ENCODE measurements around the gene GSTM4. TPM values are rescaled to one million over a fixed set of nuclear protein-coding genes. Genes with fewer than 3 reads are reported as not detected.
A peak's percentile ranks its signal among the peaks of the same experiment; 100 is the strongest.
"Not testable (repeated sequence)": the region's sequence is repeated elsewhere in the genome, so short reads cannot be mapped to it uniquely, and the experiment has no call there.

GSTM4 gene
- total and polyA plus RNA-seq, 10 donors: 14.8 to 53.8 (median 31.2) TPM

GRCh38 chr1:109677459-109677858, 21.6 kb downstream of the GSTM4 start:
- Histone ChIP-seq H3K36me3 (peaks cover 0 to 8% (median 2%) of the 10 kb centered on the region in 6 donors), H3K4me3 (no peak overlapping the region), H3K9me3 (no peaks in the 10 kb centered on the region), H3K27ac (no peak overlapping the region), H3K4me1 (no peaks in the 10 kb centered on the region), H3K27me3 (replicated peaks in 1 of 7) (no peaks in the 10 kb centered on the region)
- intact Hi-C loops (cut with DNase I; ENCODE audit: low total_unique reads): no loop called here
- 81 to 88% (median 85%) methylated on average over 3 of the region's 3 CpGs for WGBS, 5 donors
- TF ChIP-seq POLR2AphosphoS5 (IDR thresholded peaks at IDR 0.05) (no peak), POLR2A (IDR thresholded peaks at IDR 0.05) (no peak), CTCF (IDR thresholded peaks at IDR 0.05 in 8 of 11, conservative IDR thresholded peaks at IDR 0.05 in 3 of 11) (no peak)
- no peak for DNase-seq

GRCh38 chr1:109678637-109679036, 22.7 kb downstream of the GSTM4 start:
- 81 to 94% (median 89%) methylated on average over 2 of the region's 2 CpGs for WGBS, 5 donors
- H3K27ac ChIP-seq; intact Hi-C loops (cut with DNase I; ENCODE audit: low total_unique reads); H3K4me1 ChIP-seq; H3K27me3 ChIP-seq (replicated peaks in 1 of 7); H3K9me3 ChIP-seq; H3K36me3 ChIP-seq; H3K4me3 ChIP-seq; DNase-seq: not testable (repeated sequence)

GRCh38 chr1:109684777-109685176, 28.9 kb downstream of the GSTM4 start:
- H3K4me3 ChIP-seq; intact Hi-C loops (cut with DNase I; ENCODE audit: low total_unique reads); H3K27ac ChIP-seq; H3K27me3 ChIP-seq (replicated peaks in 1 of 7); H3K9me3 ChIP-seq; H3K4me1 ChIP-seq; H3K36me3 ChIP-seq; DNase-seq: not testable (repeated sequence)
- 61 to 84% methylated on average over 6 of the region's 6 CpGs; no CpG with 5 or more reads in 3 of the 5 donors for WGBS, 5 donors

- H3K27ac ChIP-seq; intact Hi-C loops (cut with DNase I; ENCODE audit: low total_unique reads); H3K4me1 ChIP-seq; DNase-seq; H3K36me3 ChIP-seq; H3K4me3 ChIP-seq; H3K9me3 ChIP-seq; H3K27me3 ChIP-seq (replicated peaks in 1 of 7): not testable (repeated sequence)
- WGBS, 5 donors: 67 to 78% methylated on average over 1 of the region's 1 CpG; no CpG with 5 or more reads in 3 of the 5 donors
Observed at GRCh38 chr1:109685399-109685798, 29.5 kb downstream of the GSTM4 start.

- H3K9me3 ChIP-seq; DNase-seq; H3K27me3 ChIP-seq (replicated peaks in 1 of 7); intact Hi-C loops (cut with DNase I; ENCODE audit: low total_unique reads); H3K4me1 ChIP-seq; H3K27ac ChIP-seq; H3K36me3 ChIP-seq; H3K4me3 ChIP-seq: not testable (repeated sequence)
- 63 to 81% methylated on average over 4 of the region's 4 CpGs; no CpG with 5 or more reads in 3 of the 5 donors for WGBS, 5 donors
Observed at GRCh38 chr1:109685890-109686289, 30.0 kb downstream of the GSTM4 start.

DNA sequence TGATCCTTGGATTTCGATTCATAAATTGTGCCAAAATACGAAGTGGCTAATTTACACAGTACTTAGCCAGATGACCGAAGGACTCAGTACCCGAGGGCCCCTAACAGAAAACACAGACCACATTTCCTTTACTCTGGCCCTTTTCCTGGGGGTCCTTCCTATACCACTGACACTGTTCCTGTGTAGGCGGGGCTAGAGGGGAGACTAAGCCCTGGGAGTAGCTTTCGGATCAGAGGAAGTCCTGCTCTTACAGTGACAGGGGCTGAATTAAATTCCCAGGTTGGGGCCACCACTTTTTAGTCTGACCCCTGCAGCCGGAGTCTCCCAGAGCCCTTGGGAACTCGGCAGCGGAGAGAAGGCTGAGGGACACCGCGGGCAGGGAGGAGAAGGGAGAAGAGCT, 31.2 kb downstream of the GSTM4 start:
- WGBS, 5 donors: 17 to 22% (median 18%) methylated on average over 2 to 11 of the region's 11 CpGs; no CpG with 5 or more reads in 2 of the 5 donors
- H3K4me1 ChIP-seq; H3K9me3 ChIP-seq; H3K36me3 ChIP-seq; H3K27me3 ChIP-seq (replicated peaks in 1 of 7); intact Hi-C loops (cut with DNase I; ENCODE audit: low total_unique reads); DNase-seq: not testable (repeated sequence)
- Histone ChIP-seq H3K4me3 (peak overlapping the region in 2 of 8 donors; percentile 65 to 76), H3K27ac (peak overlapping the region in 3 of 8 donors; percentile 77 to 88 (median 86))

All from spleen (tissue), 11 donors.